Effector memory CD4-positive, alpha-beta T cell (primary cell): ENCODE data around the gene PTPN9.
"Not testable (repeated sequence)": the region's sequence is repeated elsewhere in the genome, so short reads cannot be mapped to it uniquely, and the experiment has no call there.

Source experiments
- DNase-seq, 3 donors: peaks; one replicate each; pipeline ENCODE4 v3.0.0-alpha.2; 2020
- H3K27ac ChIP-seq: 2 replicates; pipeline ENCODE4 v1.7.0; 2013; ENCODE audit warnings: mild to moderate bottlenecking, low read length, moderate library complexity; ENCODE audit not compliant: insufficient read depth, poor library complexity, severe bottlenecking
- H3K27me3 ChIP-seq: replicated peaks from 2 replicates; pipeline ENCODE4 v1.7.0; 2013; ENCODE audit warnings: mild to moderate bottlenecking, low read length; ENCODE audit not compliant: insufficient read depth, control insufficient read depth, poor library complexity, severe bottlenecking
- H3K36me3 ChIP-seq: 2 replicates; pipeline ENCODE4 v1.7.0; 2013; ENCODE audit warnings: mild to moderate bottlenecking, low read length, moderate library complexity; ENCODE audit not compliant: control insufficient read depth, insufficient read depth
- H3K4me1 ChIP-seq: 2 replicates; pipeline ENCODE4 v1.7.0; 2013; ENCODE audit warnings: low read length, mild to moderate bottlenecking; ENCODE audit not compliant: control insufficient read depth, insufficient read depth, poor library complexity, severe bottlenecking
- H3K4me3 ChIP-seq: 2 replicates; pipeline ENCODE4 v1.7.0; 2013; ENCODE audit warnings: low read length, low read depth, mild to moderate bottlenecking; ENCODE audit not compliant: insufficient read depth, poor library complexity, severe bottlenecking
- H3K9me3 ChIP-seq: 2 replicates; pipeline ENCODE4 v1.7.0; 2013; ENCODE audit warnings: mild to moderate bottlenecking, low read length, moderate library complexity; ENCODE audit not compliant: control insufficient read depth

The PTPN9 gene

GRCh38 chr15:75483556-75483955 is 95.6 kb downstream of the PTPN9 start:
- not testable (repeated sequence) for H3K27ac ChIP-seq, H3K4me3 ChIP-seq, H3K27me3 ChIP-seq, H3K4me1 ChIP-seq, DNase-seq, H3K9me3 ChIP-seq
- H3K36me3 ChIP-seq = peaks cover 17% of the 10 kb centered on the region

GRCh38 chr15:75483106-75483505 is 96.0 kb downstream of the PTPN9 start:
- H3K4me1 ChIP-seq = no peaks in the 10 kb centered on the region
- no peak overlapping the region for H3K4me3 ChIP-seq
- no peaks in the 10 kb centered on the region for H3K27me3 ChIP-seq
- H3K9me3 ChIP-seq = no peaks in the 10 kb centered on the region
- H3K27ac ChIP-seq = no peak overlapping the region
- peaks cover 20% of the 10 kb centered on the region for H3K36me3 ChIP-seq
- DNase-seq = no peak

GRCh38 chr15:75480463-75480862 is 98.7 kb downstream of the PTPN9 start:
- H3K4me1 ChIP-seq, DNase-seq, H3K4me3 ChIP-seq, H3K27me3 ChIP-seq, H3K9me3 ChIP-seq, H3K27ac ChIP-seq: not testable (repeated sequence)
- H3K36me3 ChIP-seq = peaks cover 12% of the 10 kb centered on the region

GRCh38 chr15:75479670-75480069 is 99.4 kb downstream of the PTPN9 start:
- Histone ChIP-seq H3K27ac (no peak overlapping the region), H3K4me1 (no peaks in the 10 kb centered on the region), H3K9me3 (no peaks in the 10 kb centered on the region), H3K27me3 (no peaks in the 10 kb centered on the region), H3K4me3 (no peak overlapping the region), H3K36me3 (peaks cover 12% of the 10 kb centered on the region)
- DNase-seq = no peak

GRCh38 chr15:75477094-75477493 is 102.0 kb downstream of the PTPN9 start:
- DNase-seq, H3K27ac ChIP-seq, H3K4me1 ChIP-seq, H3K4me3 ChIP-seq, H3K27me3 ChIP-seq, H3K9me3 ChIP-seq: not testable (repeated sequence)
- peaks cover 12% of the 10 kb centered on the region for H3K36me3 ChIP-seq

GRCh38 chr15:75468913-75469598 is 110.1 kb downstream of the PTPN9 start:
- Histone ChIP-seq H3K27ac (no peak overlapping the region), H3K27me3 (no peaks in the 10 kb centered on the region), H3K4me3 (no peak overlapping the region), H3K4me1 (no peaks in the 10 kb centered on the region), H3K36me3 (peaks cover 41% of the 10 kb centered on the region), H3K9me3 (no peaks in the 10 kb centered on the region)
- no peak for DNase-seq

GRCh38 chr15:75460646-75461045 is 118.5 kb downstream of the PTPN9 start:
- Histone ChIP-seq H3K4me1 (peaks cover 5% of the 10 kb centered on the region), H3K27ac (no peak overlapping the region), H3K27me3 (no peaks in the 10 kb centered on the region), H3K36me3 (no peaks in the 10 kb centered on the region), H3K9me3 (no peaks in the 10 kb centered on the region), H3K4me3 (no peak overlapping the region)
- DNase-seq = no peak

- Histone ChIP-seq H3K9me3 (no peaks in the 10 kb centered on the region), H3K4me1 (peaks cover 5% of the 10 kb centered on the region), H3K27me3 (no peaks in the 10 kb centered on the region), H3K36me3 (no peaks in the 10 kb centered on the region), H3K27ac (no peak overlapping the region), H3K4me3 (no peak overlapping the region)
- no peak for DNase-seq
These were observed 119.5 kb downstream of the PTPN9 start for GRCh38 chr15:75459581-75459980.

- Histone ChIP-seq H3K27ac (peak overlapping the region; percentile 99), H3K4me3 (no peak overlapping the region), H3K4me1 (peaks cover 17% of the 10 kb centered on the region), H3K9me3 (no peaks in the 10 kb centered on the region), H3K36me3 (no peaks in the 10 kb centered on the region), H3K27me3 (no peaks in the 10 kb centered on the region)
- DNase-seq = no peak
These were observed 122.4 kb downstream of the PTPN9 start for GRCh38 chr15:75456710-75457109.

GRCh38 chr15:75455982-75456531 is 123.1 kb downstream of the PTPN9 start:
- Histone ChIP-seq H3K27me3 (no peaks in the 10 kb centered on the region), H3K9me3 (no peaks in the 10 kb centered on the region), H3K36me3 (no peaks in the 10 kb centered on the region), H3K4me1 (peaks cover 17% of the 10 kb centered on the region), H3K4me3 (peak overlapping the region; percentile 97), H3K27ac (peak overlapping the region; percentile 99)
- DNase-seq = peak in 2 of 3 donors; percentile 28 to 43
